Activated naive CD4-positive, alpha-beta T cell treated with anti-CD3 and anti-CD28 coated beads, Interleukin-2, amount 10 ng/mL, durations not matched to agents 7 days and 5 days (primary cell): ENCODE data around the gene EXOC1.
A peak's percentile ranks its signal among the peaks of the same experiment; 100 is the strongest.

ENCODE experiments used
- CTCF ChIA-PET: fragments of 350-600 bp; sonication (Branson Sonifier 250); formaldehyde crosslinking; loops from one replicate; lab custom pipeline; 2021; ENCODE audit warnings: antibody characterized with exemption; lab: Charles Lee
- DNase-seq: peaks from one replicate; pipeline ENCODE4 v3.0.0-alpha.2; 2020
- H3K27ac Mint-ChIP-seq: one replicate; pipeline ENCODE4 v1.8.0; 2021; ENCODE audit warnings: mild to moderate bottlenecking, moderate library complexity, mixed read lengths
- H3K27me3 Mint-ChIP-seq: one replicate; pipeline ENCODE4 v1.8.0; 2021; ENCODE audit warnings: mild to moderate bottlenecking, mixed read lengths
- H3K36me3 Mint-ChIP-seq: one replicate; pipeline ENCODE4 v1.8.0; 2021; ENCODE audit warnings: mixed read lengths
- H3K4me1 Mint-ChIP-seq: one replicate; pipeline ENCODE4 v1.8.0; 2021; ENCODE audit warnings: mixed read lengths
- H3K4me3 Mint-ChIP-seq: one replicate; pipeline ENCODE4 v1.8.0; 2021; ENCODE audit warnings: mild to moderate bottlenecking, moderate library complexity, mixed read lengths
- H3K9me3 Mint-ChIP-seq: one replicate; pipeline ENCODE4 v1.8.0; 2021; ENCODE audit warnings: mixed read lengths

EXOC1 gene

GRCh38 chr4:55904576-55904975 is 51.1 kb downstream of the EXOC1 start:
- peaks cover 31% of the 10 kb centered on the region for H3K36me3 Mint-ChIP-seq
- no peak for DNase-seq
- no peak overlapping the region for H3K4me3 Mint-ChIP-seq
- CTCF ChIA-PET, result no interaction called here
- no peaks in the 10 kb centered on the region for H3K9me3 Mint-ChIP-seq
- H3K27ac Mint-ChIP-seq, result no peak overlapping the region
- no peaks in the 10 kb centered on the region for H3K27me3 Mint-ChIP-seq
- H3K4me1 Mint-ChIP-seq, result peaks cover 15% of the 10 kb centered on the region

GRCh38 chr4:55906323-55906722 is 52.9 kb downstream of the EXOC1 start:
- no peak for DNase-seq
- H3K4me1 Mint-ChIP-seq, result peaks cover 15% of the 10 kb centered on the region
- H3K4me3 Mint-ChIP-seq, result no peak overlapping the region
- H3K27ac Mint-ChIP-seq, result no peak overlapping the region
- H3K9me3 Mint-ChIP-seq, result no peaks in the 10 kb centered on the region
- H3K36me3 Mint-ChIP-seq, result peaks cover 25% of the 10 kb centered on the region
- H3K27me3 Mint-ChIP-seq, result no peaks in the 10 kb centered on the region
- CTCF ChIA-PET, result no interaction called here

GRCh38 chr4:55906989-55907388 is 53.5 kb downstream of the EXOC1 start:
- Mint-ChIP-seq H3K4me3 (no peak overlapping the region), H3K9me3 (no peaks in the 10 kb centered on the region), H3K27ac (no peak overlapping the region), H3K27me3 (no peaks in the 10 kb centered on the region), H3K4me1 (peaks cover 15% of the 10 kb centered on the region), H3K36me3 (peaks cover 25% of the 10 kb centered on the region)
- no peak for DNase-seq
- CTCF ChIA-PET, result no interaction called here

GRCh38 chr4:55907469-55907868 is 54.0 kb downstream of the EXOC1 start:
- no peak overlapping the region for H3K4me3 Mint-ChIP-seq
- peaks cover 15% of the 10 kb centered on the region for H3K4me1 Mint-ChIP-seq
- H3K27ac Mint-ChIP-seq, result peak overlapping the region; percentile 58
- no peak for DNase-seq
- H3K9me3 Mint-ChIP-seq, result no peaks in the 10 kb centered on the region
- H3K27me3 Mint-ChIP-seq, result no peaks in the 10 kb centered on the region
- CTCF ChIA-PET, result no interaction called here
- H3K36me3 Mint-ChIP-seq, result peaks cover 21% of the 10 kb centered on the region

GRCh38 chr4:55910140-55910539 is 56.7 kb downstream of the EXOC1 start:
- no peak for DNase-seq
- Mint-ChIP-seq H3K4me3 (no peak overlapping the region), H3K36me3 (peaks cover 11% of the 10 kb centered on the region), H3K27ac (no peak overlapping the region), H3K4me1 (peaks cover 15% of the 10 kb centered on the region), H3K9me3 (no peaks in the 10 kb centered on the region), H3K27me3 (no peaks in the 10 kb centered on the region)
- CTCF ChIA-PET, result no interaction called here

GRCh38 chr4:55912249-55912648 is 58.8 kb downstream of the EXOC1 start:
- Mint-ChIP-seq H3K9me3 (no peaks in the 10 kb centered on the region), H3K27me3 (no peaks in the 10 kb centered on the region), H3K36me3 (no peaks in the 10 kb centered on the region), H3K4me3 (no peak overlapping the region), H3K27ac (no peak overlapping the region), H3K4me1 (peaks cover 5% of the 10 kb centered on the region)
- CTCF ChIA-PET, result no interaction called here
- DNase-seq, result no peak

- CTCF ChIA-PET, result no interaction called here
- Mint-ChIP-seq H3K27me3 (no peaks in the 10 kb centered on the region), H3K4me3 (no peak overlapping the region), H3K4me1 (no peaks in the 10 kb centered on the region), H3K9me3 (no peaks in the 10 kb centered on the region), H3K27ac (no peak overlapping the region), H3K36me3 (no peaks in the 10 kb centered on the region)
- DNase-seq, result no peak
Observed at GRCh38 chr4:55920571-55920970, 67.1 kb downstream of the EXOC1 start.

- Mint-ChIP-seq H3K9me3 (no peaks in the 10 kb centered on the region), H3K4me1 (no peaks in the 10 kb centered on the region), H3K27ac (no peak overlapping the region), H3K36me3 (no peaks in the 10 kb centered on the region), H3K27me3 (no peaks in the 10 kb centered on the region), H3K4me3 (no peak overlapping the region)
- CTCF ChIA-PET, result interaction anchor here (0.6 kb wide), 1 partner anchor 462 kb away, joined by 3 read pairs; no protein-coding TSS in a partner anchor
- DNase-seq, result no peak
Observed at GRCh38 chr4:55921093-55921492, 67.6 kb downstream of the EXOC1 start.

- Mint-ChIP-seq H3K4me3 (no peak overlapping the region), H3K9me3 (peaks cover 5% of the 10 kb centered on the region)
- CTCF ChIA-PET, result no interaction called here
Observed at GRCh38 chr4:55925241-55925640, 71.8 kb downstream of the EXOC1 start.

GRCh38 chr4:55926610-55927009 is 73.2 kb downstream of the EXOC1 start:
- Mint-ChIP-seq H3K9me3 (peaks cover 5% of the 10 kb centered on the region), H3K4me3 (no peak overlapping the region), H3K4me1 (no peaks in the 10 kb centered on the region), H3K27me3 (no peaks in the 10 kb centered on the region), H3K36me3 (no peaks in the 10 kb centered on the region), H3K27ac (no peak overlapping the region)
- DNase-seq, result no peak
- CTCF ChIA-PET, result no interaction called here

More at GRCh38 chr4:55925241-55925640, 71.8 kb downstream of the EXOC1 start:
- H3K36me3 Mint-ChIP-seq, result no peaks in the 10 kb centered on the region
- DNase-seq, result no peak
- no peaks in the 10 kb centered on the region for H3K27me3 Mint-ChIP-seq
- H3K4me1 Mint-ChIP-seq, result no peaks in the 10 kb centered on the region
- no peak overlapping the region for H3K27ac Mint-ChIP-seq

- Mint-ChIP-seq H3K4me3 (no peak overlapping the region), H3K36me3 (no peaks in the 10 kb centered on the region), H3K27ac (no peak overlapping the region), H3K27me3 (no peaks in the 10 kb centered on the region), H3K4me1 (no peaks in the 10 kb centered on the region), H3K9me3 (peaks cover 5% of the 10 kb centered on the region)
- no peak for DNase-seq
- CTCF ChIA-PET, result no interaction called here
Observed at GRCh38 chr4:55927803-55928437, 74.5 kb downstream of the EXOC1 start.

GRCh38 chr4:55928846-55929245 is 75.4 kb downstream of the EXOC1 start:
- no peak overlapping the region for H3K4me3 Mint-ChIP-seq

GRCh38 chr4:55931043-55931442 is 77.6 kb downstream of the EXOC1 start:
- Mint-ChIP-seq H3K4me1 (no peaks in the 10 kb centered on the region), H3K4me3 (no peak overlapping the region), H3K27me3 (no peaks in the 10 kb centered on the region), H3K36me3 (no peaks in the 10 kb centered on the region), H3K27ac (no peak overlapping the region), H3K9me3 (peaks cover 7% of the 10 kb centered on the region)
- CTCF ChIA-PET, result interaction anchor here (2.0 kb wide), 1 partner anchor 18 kb away, joined by 6 read pairs; the partner anchor contains the start of gene CEP135
- DNase-seq, result no peak

More at GRCh38 chr4:55928846-55929245, 75.4 kb downstream of the EXOC1 start:
- peaks cover 5% of the 10 kb centered on the region for H3K9me3 Mint-ChIP-seq
- no peaks in the 10 kb centered on the region for H3K36me3 Mint-ChIP-seq
- H3K27ac Mint-ChIP-seq, result no peak overlapping the region
- CTCF ChIA-PET, result no interaction called here
- no peaks in the 10 kb centered on the region for H3K4me1 Mint-ChIP-seq
- no peak for DNase-seq
- H3K27me3 Mint-ChIP-seq, result no peaks in the 10 kb centered on the region

- Mint-ChIP-seq H3K27ac (no peak overlapping the region), H3K27me3 (no peaks in the 10 kb centered on the region), H3K4me1 (no peaks in the 10 kb centered on the region), H3K36me3 (no peaks in the 10 kb centered on the region), H3K4me3 (no peak overlapping the region), H3K9me3 (peaks cover 7% of the 10 kb centered on the region)
- CTCF ChIA-PET, result interaction anchor here (2.0 kb wide), 1 partner anchor 17 kb away, joined by 6 read pairs; the partner anchor contains the start of gene CEP135
- no peak for DNase-seq
Observed at GRCh38 chr4:55931833-55932232, 78.4 kb downstream of the EXOC1 start.

- Mint-ChIP-seq H3K27me3 (no peaks in the 10 kb centered on the region), H3K27ac (no peak overlapping the region), H3K4me1 (no peaks in the 10 kb centered on the region), H3K9me3 (peaks cover 7% of the 10 kb centered on the region), H3K36me3 (peaks cover under 1% of the 10 kb centered on the region), H3K4me3 (no peak overlapping the region)
- CTCF ChIA-PET, result interaction anchor here (1.3 kb wide), 1 partner anchor 16 kb away, joined by 4 read pairs; the partner anchor contains the start of gene CEP135
- no peak for DNase-seq
Observed at GRCh38 chr4:55932511-55932910, 79.1 kb downstream of the EXOC1 start.
